Activated CD8-positive, alpha-beta memory T cell treated with anti-CD3 and anti-CD28 coated beads, Interleukin-2, amount 50 U/mL, for 1 hour (primary cell): ENCODE measurements around the gene EFNA3.

Experiments
- DNase-seq: peaks from one replicate; pipeline ENCODE4 v3.0.0-alpha.2; 2020; ENCODE audit errors: extremely low read depth

EFNA3 gene

DNA sequence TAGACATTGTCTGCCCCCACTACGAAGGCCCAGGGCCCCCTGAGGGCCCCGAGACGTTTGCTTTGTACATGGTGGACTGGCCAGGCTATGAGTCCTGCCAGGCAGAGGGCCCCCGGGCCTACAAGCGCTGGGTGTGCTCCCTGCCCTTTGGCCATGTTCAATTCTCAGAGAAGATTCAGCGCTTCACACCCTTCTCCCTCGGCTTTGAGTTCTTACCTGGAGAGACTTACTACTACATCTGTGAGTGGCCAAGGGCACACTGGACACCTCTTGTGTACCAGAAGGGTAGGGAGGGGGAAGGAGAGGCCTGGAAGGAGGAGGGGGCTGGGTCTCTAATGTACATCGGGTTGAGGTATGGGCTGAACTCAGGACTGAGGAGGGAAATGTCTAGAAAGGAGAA is 11.9 kb upstream of the EFNA3 start:
- no peak for DNase-seq

- no peak for DNase-seq
Observed at GRCh38 chr1:155068599-155068998, 10.0 kb upstream of the EFNA3 start.

DNA sequence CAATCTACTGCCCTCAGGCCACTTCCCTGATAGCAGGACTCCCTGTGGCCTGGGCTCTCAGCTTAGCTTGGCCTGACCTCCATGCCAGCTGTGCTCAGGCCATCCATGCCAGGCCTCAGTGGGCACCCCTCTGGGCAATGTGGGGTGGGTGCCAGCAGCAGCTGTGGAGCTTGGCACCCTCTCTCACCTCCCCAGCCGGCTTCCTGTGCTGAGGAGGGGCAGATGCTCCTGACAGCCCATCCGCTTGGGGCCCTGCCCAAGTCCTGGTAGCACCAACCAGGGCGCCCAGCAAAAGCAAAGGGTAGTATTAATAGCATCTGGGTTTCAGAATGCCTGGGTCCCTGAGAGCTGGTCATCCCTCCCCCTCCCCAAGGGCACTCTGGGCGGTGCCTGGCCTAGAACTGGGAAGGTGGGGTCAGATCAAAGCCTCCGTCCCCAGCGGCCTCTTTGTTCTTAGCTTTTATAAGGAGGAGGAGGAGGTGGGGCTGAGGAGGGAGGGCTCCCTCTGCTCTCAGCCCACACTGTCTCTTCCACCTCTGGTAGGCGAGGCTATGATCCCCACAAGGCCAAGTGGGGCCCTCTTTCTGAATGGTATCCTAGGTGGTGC is 9.0 kb upstream of the EFNA3 start:
- DNase-seq = no peak

GRCh38 chr1:155070158-155070621 is 8.4 kb upstream of the EFNA3 start:
- DNase-seq = no peak

DNA sequence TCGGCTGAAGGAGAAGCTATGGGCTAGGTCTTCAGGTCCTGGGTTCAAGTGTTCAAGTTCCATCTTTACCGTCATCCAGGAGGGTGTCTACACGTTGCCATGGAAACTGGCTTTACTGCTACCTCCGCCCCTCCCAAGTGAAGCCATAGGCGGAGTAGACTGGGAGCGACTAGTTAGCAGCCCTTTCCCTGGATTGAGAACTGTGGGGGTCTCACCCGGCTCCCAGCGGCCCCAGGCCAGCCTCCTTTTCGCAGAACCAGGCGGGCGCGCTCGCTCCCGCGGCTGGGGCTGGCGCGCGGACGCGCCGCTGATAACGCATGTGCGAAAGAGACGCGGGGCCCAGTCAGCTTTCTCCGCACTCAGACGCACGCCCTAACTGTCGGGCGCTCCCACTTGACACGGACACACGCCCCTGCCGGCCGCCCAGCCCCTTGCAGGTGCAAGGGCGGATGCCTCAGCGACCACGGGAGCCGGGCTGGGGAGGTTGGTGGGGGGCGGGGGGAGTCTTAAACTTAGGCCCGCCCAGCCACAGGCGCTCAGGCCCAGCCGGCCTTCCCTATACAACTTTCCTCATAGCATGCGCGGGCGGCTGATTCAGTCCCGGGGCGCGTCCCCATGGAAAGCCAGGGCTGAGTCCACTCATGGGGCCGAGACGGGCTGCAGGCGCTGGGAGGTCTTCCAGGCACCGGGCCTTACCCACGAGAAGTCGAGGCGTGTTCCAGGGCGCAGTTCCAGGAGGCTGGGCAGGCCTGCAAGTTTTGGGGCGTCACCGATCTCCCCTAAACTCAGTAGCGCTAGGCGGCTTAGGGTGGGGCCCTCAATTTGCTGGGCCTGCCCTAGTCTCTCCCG is 7.7 kb upstream of the EFNA3 start:
- DNase-seq = no peak

GRCh38 chr1:155071701-155072100 is 6.9 kb upstream of the EFNA3 start:
- no peak for DNase-seq

GRCh38 chr1:155072531-155073289 is 5.9 kb upstream of the EFNA3 start:
- DNase-seq = no peak

- DNase-seq = no peak
Observed at GRCh38 chr1:155073377-155074242, 5.0 kb upstream of the EFNA3 start.

- no peak for DNase-seq
Observed at GRCh38 chr1:155075535-155075934, 3.1 kb upstream of the EFNA3 start.

GRCh38 chr1:155076371-155076770 is 2.3 kb upstream of the EFNA3 start:
- no peak for DNase-seq

DNA sequence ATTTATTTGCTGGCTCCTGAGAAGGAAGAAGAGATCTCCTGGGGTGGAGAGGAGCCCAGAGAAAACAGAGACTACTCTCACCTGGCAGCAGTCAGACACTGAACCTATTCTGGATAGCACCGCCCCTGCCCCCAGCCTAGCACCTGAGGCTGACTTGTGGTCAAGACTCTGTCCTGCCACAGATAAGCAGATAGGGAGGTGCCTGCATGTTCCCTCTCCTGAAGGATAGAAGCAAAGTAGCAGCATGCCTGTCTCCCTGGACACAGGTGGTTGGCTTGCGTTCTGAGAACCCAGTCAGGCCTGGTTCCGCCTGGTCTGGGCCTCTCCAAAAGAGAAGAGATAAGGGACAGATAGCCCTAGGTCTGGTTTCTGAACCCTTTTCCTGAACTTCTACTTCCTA is 1.3 kb upstream of the EFNA3 start:
- DNase-seq = no peak

GRCh38 chr1:155077758-155078445 is 735 bp upstream of the EFNA3 start:
- DNase-seq = no peak

DNA sequence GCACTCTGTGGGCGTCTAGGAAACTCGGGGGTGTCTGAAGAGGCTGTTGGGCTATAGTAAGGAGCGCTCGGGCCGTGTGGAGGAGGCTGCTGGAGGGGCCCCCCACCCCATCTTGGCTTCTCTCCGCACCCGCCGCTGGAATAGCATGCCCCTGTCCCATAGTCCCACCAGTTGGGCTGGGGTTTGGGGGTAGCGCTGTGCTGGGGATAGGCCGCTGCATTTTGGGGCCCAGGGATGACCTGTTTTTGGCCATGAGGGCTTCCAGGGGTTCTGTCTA is 511 bp downstream of the EFNA3 start:
- DNase-seq = no peak

GRCh38 chr1:155079487-155080311 is 1.1 kb downstream of the EFNA3 start:
- no peak for DNase-seq

DNA sequence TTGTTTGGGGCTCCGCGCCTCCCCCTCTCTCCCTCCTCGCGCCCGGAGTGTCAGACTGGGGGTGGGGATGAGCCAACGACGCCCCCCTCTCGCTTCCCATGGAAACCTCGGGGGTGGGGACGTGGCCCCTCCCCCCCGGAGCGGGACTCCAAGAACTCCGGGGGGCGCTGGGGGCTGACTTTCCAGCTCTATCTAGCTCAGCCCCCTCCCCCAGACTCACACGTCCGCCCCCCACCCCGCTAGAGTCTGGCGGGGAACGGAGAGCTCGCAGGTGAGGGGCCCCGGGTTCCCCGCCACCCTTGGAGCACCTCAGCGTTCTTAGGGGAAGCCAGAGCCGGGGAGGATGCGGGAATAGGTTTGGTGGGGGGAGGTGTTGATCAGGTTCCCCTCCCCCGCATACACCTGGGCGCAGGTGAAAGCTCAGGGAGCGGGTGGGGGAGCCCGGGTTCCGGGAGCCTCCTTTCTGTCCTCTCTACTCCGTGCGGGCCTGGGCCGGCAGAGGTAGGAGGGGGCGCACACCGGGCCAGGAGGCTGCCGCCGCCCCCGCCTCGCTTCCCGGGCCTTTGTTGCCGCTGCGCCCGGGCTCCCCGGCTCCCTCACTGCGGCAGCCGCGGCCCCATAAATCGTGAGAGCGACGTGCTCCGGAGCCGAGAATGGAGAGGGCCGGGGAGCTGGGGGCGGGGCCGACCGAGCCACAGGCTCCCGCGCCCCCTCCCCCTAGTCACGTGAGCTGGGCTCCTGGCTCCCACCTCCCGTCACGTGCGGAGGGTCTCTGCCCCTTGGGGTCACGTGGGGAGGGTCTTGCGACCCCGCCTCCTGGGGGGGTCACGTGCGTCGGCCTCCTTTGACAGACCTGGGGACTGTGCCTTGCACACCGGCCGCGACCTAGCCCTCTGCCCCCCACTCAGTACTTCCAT is 1.9 kb downstream of the EFNA3 start:
- DNase-seq = no peak

DNA sequence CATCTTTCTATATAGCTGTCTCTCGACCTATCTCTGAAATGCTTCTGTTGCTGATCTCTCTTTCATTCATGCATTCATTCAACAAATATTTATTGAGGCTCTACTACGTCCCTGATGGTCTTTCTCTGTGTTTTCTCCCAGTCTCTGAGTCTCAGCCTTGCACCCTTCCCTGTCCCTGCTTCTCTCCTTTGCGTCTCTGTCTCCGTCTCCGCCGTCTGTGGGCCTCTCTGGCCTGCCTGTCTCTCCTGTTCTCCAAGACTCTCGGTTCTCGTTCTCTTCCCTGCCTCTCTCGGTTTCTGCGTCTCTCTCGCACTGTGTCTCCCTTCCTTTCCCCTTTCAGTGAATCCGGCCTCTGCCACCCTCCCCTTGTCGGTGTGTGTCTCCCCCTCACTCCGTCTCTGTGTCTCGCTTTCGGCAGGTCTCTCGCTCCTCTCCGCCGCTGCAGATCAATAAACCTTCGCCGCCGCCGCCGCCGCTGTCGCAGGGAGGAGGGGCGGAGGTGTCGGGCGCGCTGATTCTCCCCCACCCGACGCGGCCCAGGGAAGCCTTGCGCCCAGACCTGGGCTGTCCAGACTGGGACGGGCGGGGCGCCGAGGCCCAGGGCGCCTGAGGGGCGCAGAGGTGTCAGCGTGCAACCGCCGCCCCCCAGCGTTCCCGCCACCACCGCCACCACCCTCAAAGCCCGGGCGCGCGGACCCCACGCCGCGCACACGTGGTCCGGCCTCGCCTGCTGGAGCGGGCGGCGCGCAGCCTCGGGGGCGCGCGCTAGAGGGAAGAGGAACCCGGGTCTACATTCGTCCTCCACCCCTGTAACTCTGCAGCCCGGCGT is 3.0 kb downstream of the EFNA3 start:
- no peak for DNase-seq

- no peak for DNase-seq
Observed at GRCh38 chr1:155082301-155083051, 3.8 kb downstream of the EFNA3 start.

GRCh38 chr1:155083052-155083541 is 4.5 kb downstream of the EFNA3 start:
- DNase-seq = no peak
